ENCODE results near the gene SLC7A4.
A peak's percentile ranks its signal among the peaks of the same experiment; 100 is the strongest.
"Not testable (repeated sequence)": the region's sequence is repeated elsewhere in the genome, so short reads cannot be mapped to it uniquely, and the experiment has no call there.

SLC7A4 gene, protein sequence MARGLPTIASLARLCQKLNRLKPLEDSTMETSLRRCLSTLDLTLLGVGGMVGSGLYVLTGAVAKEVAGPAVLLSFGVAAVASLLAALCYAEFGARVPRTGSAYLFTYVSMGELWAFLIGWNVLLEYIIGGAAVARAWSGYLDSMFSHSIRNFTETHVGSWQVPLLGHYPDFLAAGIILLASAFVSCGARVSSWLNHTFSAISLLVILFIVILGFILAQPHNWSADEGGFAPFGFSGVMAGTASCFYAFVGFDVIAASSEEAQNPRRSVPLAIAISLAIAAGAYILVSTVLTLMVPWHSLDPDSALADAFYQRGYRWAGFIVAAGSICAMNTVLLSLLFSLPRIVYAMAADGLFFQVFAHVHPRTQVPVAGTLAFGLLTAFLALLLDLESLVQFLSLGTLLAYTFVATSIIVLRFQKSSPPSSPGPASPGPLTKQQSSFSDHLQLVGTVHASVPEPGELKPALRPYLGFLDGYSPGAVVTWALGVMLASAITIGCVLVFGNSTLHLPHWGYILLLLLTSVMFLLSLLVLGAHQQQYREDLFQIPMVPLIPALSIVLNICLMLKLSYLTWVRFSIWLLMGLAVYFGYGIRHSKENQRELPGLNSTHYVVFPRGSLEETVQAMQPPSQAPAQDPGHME

DNA sequence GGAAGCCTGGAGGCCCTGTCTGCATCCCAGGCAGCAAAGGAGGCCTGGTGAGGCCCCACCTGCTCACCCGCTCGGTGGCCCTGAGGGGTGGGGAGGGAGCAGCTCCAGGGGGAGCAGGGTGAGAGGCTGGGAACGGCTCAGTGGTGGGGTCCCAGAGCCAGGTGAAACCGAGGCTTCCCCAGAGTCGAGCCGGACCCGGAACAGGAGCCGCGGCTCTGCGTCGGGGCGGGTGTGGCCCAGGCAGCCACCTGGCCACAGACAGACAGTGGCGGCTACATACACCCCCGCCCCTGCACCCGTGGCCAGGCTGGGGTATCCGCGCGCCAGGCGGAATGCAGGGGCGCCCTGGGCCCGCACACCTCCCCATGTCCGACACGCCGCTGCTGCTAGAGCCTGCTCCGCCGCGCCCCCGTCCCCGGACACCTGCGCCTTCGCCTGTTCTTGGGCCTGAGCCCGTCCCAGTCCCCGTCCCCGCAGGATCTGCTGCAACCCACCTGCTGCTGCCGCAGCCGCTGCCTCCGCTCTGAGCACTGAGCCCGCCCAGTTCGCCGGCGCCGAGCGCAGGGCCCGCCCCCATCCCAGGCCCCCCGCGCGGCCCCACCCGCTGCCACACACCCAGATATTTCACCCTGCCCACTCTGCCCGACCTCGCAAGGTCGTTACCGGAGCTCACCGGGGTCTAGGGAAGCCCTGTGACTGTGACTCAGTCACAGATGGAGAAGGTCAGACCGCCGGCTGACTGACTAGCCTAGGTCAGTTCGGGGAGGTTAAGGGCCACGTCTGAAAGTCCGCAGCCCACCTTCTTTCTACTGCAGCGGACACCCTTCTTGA, at the start of gene SLC7A4:
Gene SLC7A4 (minus strand): TSS at position 525 of the 831 bp plus-strand sequence. CDS start 749 bp downstream, outside the sequence.
- DNase-seq (ENCODE audit: low spot score in 2 of 2) (no peak), ATAC-seq (peak; percentile 36)
- Mint-ChIP-seq H3K4me3 (peak within 1 kb of the TSS; percentile 31), H3K27ac (no peak within 1 kb of the TSS), H3K4me1 (peaks cover 9% of the 10 kb centered on the region), H3K9me3 (no peaks in the 10 kb centered on the region), H3K36me3 (no peaks in the 10 kb centered on the region)

- H3K4me3 Mint-ChIP-seq: no peak overlapping the region
- no peak overlapping the region for H3K27ac Mint-ChIP-seq
- DNase-seq (ENCODE audit: low spot score in 2 of 2) (no peak), ATAC-seq (peak; percentile 31)
- H3K9me3 Mint-ChIP-seq: no peaks in the 10 kb centered on the region
- H3K4me1 Mint-ChIP-seq: no peaks in the 10 kb centered on the region
- H3K36me3 Mint-ChIP-seq: no peaks in the 10 kb centered on the region
These were observed 48.2 kb upstream of the SLC7A4 start for GRCh38 chr22:21080435-21081137.

GRCh38 chr22:21079493-21079892, 47.1 kb upstream of the SLC7A4 start:
- ATAC-seq (peak; percentile 31), DNase-seq (ENCODE audit: low spot score in 2 of 2) (no peak)
- Mint-ChIP-seq H3K36me3 (no peaks in the 10 kb centered on the region), H3K27ac (no peak overlapping the region), H3K4me1 (no peaks in the 10 kb centered on the region), H3K4me3 (no peak overlapping the region), H3K9me3 (no peaks in the 10 kb centered on the region)

GRCh38 chr22:21078916-21079315, 46.6 kb upstream of the SLC7A4 start:
- Mint-ChIP-seq H3K36me3 (no peaks in the 10 kb centered on the region), H3K4me1 (no peaks in the 10 kb centered on the region), H3K27ac (no peak overlapping the region), H3K9me3 (no peaks in the 10 kb centered on the region), H3K4me3 (no peak overlapping the region)
- ATAC-seq (no peak), DNase-seq (ENCODE audit: low spot score in 2 of 2) (no peak)

DNA sequence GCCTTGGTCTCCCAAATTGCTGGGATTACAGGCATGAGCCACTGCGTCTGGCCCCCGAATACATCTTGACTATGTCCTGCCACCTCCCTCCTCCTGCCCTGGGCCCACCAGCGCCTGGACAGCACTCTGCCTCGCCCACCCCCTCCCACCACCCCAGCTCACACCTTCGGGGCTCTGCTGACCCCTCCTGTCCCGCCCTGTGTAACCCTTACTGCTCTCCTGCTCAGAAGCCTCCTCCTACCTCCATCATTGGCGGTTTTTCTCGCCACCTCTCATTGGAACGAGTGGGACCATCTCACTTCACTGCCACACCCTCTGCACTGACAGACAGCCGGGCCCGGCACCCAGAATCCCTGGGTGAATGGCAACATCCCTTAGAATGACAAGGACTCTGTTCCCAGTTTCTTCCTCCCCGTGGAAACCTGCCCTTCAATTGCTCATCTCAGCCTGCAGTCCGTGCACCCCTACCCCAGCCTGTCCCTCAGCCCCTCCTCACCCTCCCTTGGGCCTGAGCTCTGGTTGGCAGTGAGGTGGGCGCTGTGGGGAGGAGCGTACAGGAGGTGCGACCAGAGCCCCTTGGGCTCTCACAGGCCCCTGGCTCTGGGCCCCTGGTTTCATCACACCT, 45.6 kb upstream of the SLC7A4 start:
- no peak for ATAC-seq
- Mint-ChIP-seq H3K36me3 (no peaks in the 10 kb centered on the region), H3K4me3 (no peak overlapping the region), H3K9me3 (no peaks in the 10 kb centered on the region), H3K4me1 (no peaks in the 10 kb centered on the region), H3K27ac (no peak overlapping the region)
- DNase-seq (ENCODE audit: low spot score in 2 of 2): no peak

DNA sequence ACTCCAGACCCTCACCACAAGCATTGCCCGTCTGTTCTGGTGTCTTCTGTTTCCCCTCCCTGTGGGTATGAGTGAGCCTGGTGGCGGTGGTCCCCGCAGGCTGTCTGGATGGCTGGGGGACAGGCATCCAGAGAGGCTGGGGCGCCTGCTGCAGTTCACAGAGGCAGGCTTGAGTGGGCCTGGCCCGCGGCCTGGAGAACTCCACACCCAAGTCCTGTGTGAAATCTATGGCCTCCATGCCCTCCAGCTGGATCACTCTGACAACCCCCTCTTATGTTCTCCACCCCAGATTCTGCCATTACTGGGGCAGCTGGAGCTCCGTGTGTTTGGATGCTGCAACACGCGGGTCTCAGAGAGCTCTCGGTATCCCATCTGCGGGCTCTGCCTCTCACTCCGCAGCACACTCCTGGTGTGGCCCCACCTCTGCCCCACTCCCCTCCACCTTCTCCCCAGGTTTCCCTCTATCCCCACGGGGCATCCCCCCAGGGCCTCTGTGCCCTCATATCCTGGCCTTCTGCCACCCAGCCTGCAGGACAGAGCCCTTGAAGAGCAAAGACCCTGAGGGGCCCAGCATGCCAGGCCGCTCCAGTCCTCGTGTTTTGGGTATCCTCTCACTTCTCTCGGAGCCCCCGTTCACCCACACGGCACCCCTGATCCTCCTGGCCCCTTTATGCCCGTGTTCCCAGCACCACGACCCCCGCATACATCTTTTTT, 44.7 kb upstream of the SLC7A4 start:
- DNase-seq (ENCODE audit: low spot score in 2 of 2) (no peak), ATAC-seq (no peak)
- no peak overlapping the region for H3K27ac Mint-ChIP-seq
- no peak overlapping the region for H3K4me3 Mint-ChIP-seq
- no peaks in the 10 kb centered on the region for H3K9me3 Mint-ChIP-seq
- H3K36me3 Mint-ChIP-seq: no peaks in the 10 kb centered on the region
- H3K4me1 Mint-ChIP-seq: no peaks in the 10 kb centered on the region

- Mint-ChIP-seq H3K9me3 (no peaks in the 10 kb centered on the region), H3K4me1 (no peaks in the 10 kb centered on the region), H3K36me3 (no peaks in the 10 kb centered on the region), H3K4me3 (no peak overlapping the region), H3K27ac (no peak overlapping the region)
- DNase-seq (ENCODE audit: low spot score in 2 of 2) (no peak), ATAC-seq (no peak)
These were observed 43.3 kb upstream of the SLC7A4 start for GRCh38 chr22:21075516-21076138.

- DNase-seq (ENCODE audit: low spot score in 2 of 2) (no peak), ATAC-seq (no peak)
- no peak overlapping the region for H3K27ac Mint-ChIP-seq
These were observed 41.8 kb upstream of the SLC7A4 start for GRCh38 chr22:21074102-21074715.

GRCh38 chr22:21073482-21073881, 41.1 kb upstream of the SLC7A4 start:
- Mint-ChIP-seq H3K4me3 (no peak overlapping the region), H3K4me1 (no peaks in the 10 kb centered on the region), H3K36me3 (no peaks in the 10 kb centered on the region), H3K27ac (no peak overlapping the region), H3K9me3 (no peaks in the 10 kb centered on the region)
- no peak for ATAC-seq
- DNase-seq (ENCODE audit: low spot score in 2 of 2): no peak

More at GRCh38 chr22:21074102-21074715, 41.8 kb upstream of the SLC7A4 start:
- no peaks in the 10 kb centered on the region for H3K4me1 Mint-ChIP-seq
- H3K36me3 Mint-ChIP-seq: no peaks in the 10 kb centered on the region
- no peaks in the 10 kb centered on the region for H3K9me3 Mint-ChIP-seq
- H3K4me3 Mint-ChIP-seq: no peak overlapping the region

GRCh38 chr22:21073023-21073422, 40.7 kb upstream of the SLC7A4 start:
- Mint-ChIP-seq H3K9me3 (no peaks in the 10 kb centered on the region), H3K36me3 (no peaks in the 10 kb centered on the region), H3K27ac (no peak overlapping the region), H3K4me3 (no peak overlapping the region), H3K4me1 (no peaks in the 10 kb centered on the region)
- DNase-seq (ENCODE audit: low spot score in 2 of 2) (no peak), ATAC-seq (no peak)

DNA sequence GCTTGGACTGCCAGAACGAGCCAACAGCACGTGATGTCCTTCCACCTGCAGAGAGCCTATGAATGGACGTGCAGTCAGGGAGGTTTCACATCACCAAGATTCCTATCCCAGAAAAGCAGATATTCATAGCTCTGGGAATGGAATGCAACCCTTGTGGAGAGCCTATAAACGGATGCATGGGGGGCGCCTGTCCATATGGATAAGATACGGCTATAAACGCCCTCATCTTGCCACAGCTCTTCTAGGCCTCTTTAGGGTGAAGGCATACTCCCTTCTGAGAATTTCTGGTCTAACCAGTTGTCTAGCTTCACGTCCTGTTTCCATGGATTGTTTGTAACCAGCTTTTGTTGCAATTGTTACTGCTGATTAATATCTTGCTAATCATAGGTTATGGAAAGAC, 39.4 kb upstream of the SLC7A4 start:
- DNase-seq (ENCODE audit: low spot score in 2 of 2); H3K36me3 Mint-ChIP-seq; H3K4me1 Mint-ChIP-seq; ATAC-seq; H3K9me3 Mint-ChIP-seq; H3K4me3 Mint-ChIP-seq; H3K27ac Mint-ChIP-seq: not testable (repeated sequence)

GRCh38 chr22:21070690-21071615, 38.6 kb upstream of the SLC7A4 start:
- ATAC-seq (no peak), DNase-seq (ENCODE audit: low spot score in 2 of 2) (no peak)
- Mint-ChIP-seq H3K4me1 (no peaks in the 10 kb centered on the region), H3K36me3 (no peaks in the 10 kb centered on the region), H3K27ac (no peak overlapping the region), H3K4me3 (no peak overlapping the region), H3K9me3 (no peaks in the 10 kb centered on the region)

DNA sequence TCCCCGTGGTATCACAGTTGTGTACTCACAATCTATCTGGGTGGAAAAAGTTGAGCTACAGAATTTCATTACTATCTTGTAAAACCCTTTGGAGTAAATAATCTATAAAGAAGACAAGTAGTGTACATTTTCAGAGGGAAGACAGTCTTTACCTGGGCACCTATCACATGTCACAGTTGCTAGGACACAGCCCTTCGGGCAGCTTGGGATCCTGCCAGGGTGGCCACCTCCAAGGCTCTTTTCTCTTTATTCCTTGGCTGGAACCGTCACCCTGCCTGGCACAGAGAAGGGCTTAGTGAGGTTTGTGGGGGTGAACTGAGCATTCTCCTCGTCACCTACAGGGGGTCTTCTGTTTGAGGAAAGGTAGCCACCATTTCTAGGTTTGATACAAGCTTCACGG, 37.0 kb upstream of the SLC7A4 start:
- Mint-ChIP-seq H3K4me3 (no peak overlapping the region), H3K4me1 (no peaks in the 10 kb centered on the region), H3K9me3 (no peaks in the 10 kb centered on the region), H3K36me3 (no peaks in the 10 kb centered on the region), H3K27ac (peak overlapping the region; percentile 41)
- DNase-seq (ENCODE audit: low spot score in 2 of 2) (no peak), ATAC-seq (no peak)
